ENCODE data around the gene EYA4. TPM values are rescaled to one million over a fixed set of nuclear protein-coding genes. Genes with fewer than 3 reads are reported as not detected.

The EYA4 gene
- total RNA-seq, 3 donors from 2014 or later: 0.33 to 4.2 (median 0.44) TPM

GRCh38 chr6:133339543-133340384, 98.6 kb downstream of the EYA4 start:
- Histone ChIP-seq H3K27me3 (no peaks in the 10 kb centered on the region), H3K4me3 (no peak overlapping the region), H3K9me3 (no peaks in the 10 kb centered on the region), H3K36me3 (no peaks in the 10 kb centered on the region), H3K27ac (no peak overlapping the region), H3K4me1 (no peaks in the 10 kb centered on the region)
- intact Hi-C loops (cut with DNase I; ENCODE audit: low total_unique reads): no loop called here
- DNase-seq (ENCODE audit: low spot score in 2 of 2): no peak
- no peak for TF ChIP-seq POLR2AphosphoS5 (IDR thresholded peaks at IDR 0.05)
- TF ChIP-seq POLR2A (IDR thresholded peaks at IDR 0.05): no peak
- TF ChIP-seq CTCF (IDR thresholded peaks at IDR 0.05): no peak

DNA sequence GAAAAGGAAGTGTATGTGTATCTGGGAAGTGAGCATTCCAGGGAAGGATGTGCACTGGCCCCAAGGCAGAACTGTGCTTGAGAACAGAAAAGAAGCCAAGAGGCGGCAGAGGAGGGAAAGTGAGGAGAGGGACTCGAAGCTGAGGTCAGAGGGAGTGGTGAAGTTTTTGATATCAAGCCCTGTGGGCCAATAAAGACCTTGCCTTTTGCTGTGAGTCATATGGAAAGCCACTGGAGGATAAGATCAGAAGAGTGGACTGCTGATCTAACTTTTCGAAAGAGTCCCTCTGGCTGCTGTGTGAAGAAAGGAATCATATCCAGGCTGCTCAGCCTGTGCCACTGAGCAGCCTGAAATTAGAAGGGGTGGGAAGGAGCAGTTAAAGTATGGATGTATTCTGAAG, 99.4 kb downstream of the EYA4 start:
- Histone ChIP-seq H3K9me3 (no peaks in the 10 kb centered on the region), H3K4me1 (no peaks in the 10 kb centered on the region), H3K36me3 (no peaks in the 10 kb centered on the region), H3K27ac (no peak overlapping the region), H3K27me3 (no peaks in the 10 kb centered on the region), H3K4me3 (no peak overlapping the region)
- intact Hi-C loops (cut with DNase I; ENCODE audit: low total_unique reads): no loop called here
- TF ChIP-seq CTCF (IDR thresholded peaks at IDR 0.05): no peak
- no peak for TF ChIP-seq POLR2A (IDR thresholded peaks at IDR 0.05)
- no peak for TF ChIP-seq POLR2AphosphoS5 (IDR thresholded peaks at IDR 0.05)
- DNase-seq (ENCODE audit: low spot score in 2 of 2): no peak

DNA sequence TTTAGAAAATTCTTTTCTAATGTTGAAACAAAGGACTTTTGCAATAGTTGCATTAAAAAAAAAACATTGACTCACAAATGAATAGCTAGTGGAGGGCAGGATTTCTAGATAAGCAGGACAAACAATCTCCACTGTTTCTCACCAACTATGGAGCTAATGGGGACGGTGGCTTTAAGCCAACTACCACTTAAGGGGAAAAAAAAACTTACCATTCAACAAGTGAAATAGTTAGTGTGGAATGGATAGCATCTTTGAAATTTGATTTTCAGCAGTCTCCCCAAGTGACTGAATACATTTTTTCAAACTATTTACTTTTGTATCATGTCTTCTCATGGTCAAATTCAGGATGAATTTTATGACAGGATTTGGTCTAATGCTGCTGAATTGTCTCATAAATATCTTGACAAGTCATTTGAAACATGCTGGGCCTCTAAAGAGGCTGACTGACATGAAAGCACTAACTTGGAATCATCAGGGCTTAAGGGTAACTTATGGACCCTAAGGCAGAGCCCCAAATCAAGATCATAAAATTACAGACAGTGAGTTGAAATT, 100.5 kb downstream of the EYA4 start:
- TF ChIP-seq POLR2A (IDR thresholded peaks at IDR 0.05) (no peak), POLR2AphosphoS5 (IDR thresholded peaks at IDR 0.05) (no peak), CTCF (IDR thresholded peaks at IDR 0.05) (no peak)
- Histone ChIP-seq H3K4me3 (no peak overlapping the region), H3K36me3 (no peaks in the 10 kb centered on the region), H3K4me1 (no peaks in the 10 kb centered on the region), H3K27me3 (no peaks in the 10 kb centered on the region), H3K9me3 (no peaks in the 10 kb centered on the region), H3K27ac (no peak overlapping the region)
- DNase-seq (ENCODE audit: low spot score in 2 of 2): no peak
- intact Hi-C loops (cut with DNase I; ENCODE audit: low total_unique reads): no loop called here

GRCh38 chr6:133343220-133343619, 102.1 kb downstream of the EYA4 start:
- DNase-seq (ENCODE audit: low spot score in 2 of 2): no peak
- intact Hi-C loops (cut with DNase I; ENCODE audit: low total_unique reads): no loop called here

More at GRCh38 chr6:133343220-133343619, 102.1 kb downstream of the EYA4 start:
- H3K4me3 ChIP-seq: no peak overlapping the region
- no peak for TF ChIP-seq CTCF (IDR thresholded peaks at IDR 0.05)
- TF ChIP-seq POLR2A (IDR thresholded peaks at IDR 0.05): no peak
- TF ChIP-seq POLR2AphosphoS5 (IDR thresholded peaks at IDR 0.05): no peak
- H3K9me3 ChIP-seq: no peaks in the 10 kb centered on the region
- no peaks in the 10 kb centered on the region for H3K27me3 ChIP-seq
- H3K36me3 ChIP-seq: no peaks in the 10 kb centered on the region
- H3K27ac ChIP-seq: no peak overlapping the region
- no peaks in the 10 kb centered on the region for H3K4me1 ChIP-seq

Measured in breast epithelium (tissue), 4 donors.